NB4 (cell line): Measurements from ENCODE around the gene COL4A1.

ENCODE experiments used
- CTCF ChIP-seq: IDR thresholded peaks from one replicate; pipeline ENCODE4 v1.5.1; 2012; ENCODE audit warnings: low read depth, low read length
- POLR2A ChIP-seq: IDR thresholded peaks from 2 replicates; pipeline ENCODE4 v1.6.1; 2011; ENCODE audit warnings: mild to moderate bottlenecking; ENCODE audit not compliant: insufficient read length; ENCODE audit errors: extremely low read depth

DNA sequence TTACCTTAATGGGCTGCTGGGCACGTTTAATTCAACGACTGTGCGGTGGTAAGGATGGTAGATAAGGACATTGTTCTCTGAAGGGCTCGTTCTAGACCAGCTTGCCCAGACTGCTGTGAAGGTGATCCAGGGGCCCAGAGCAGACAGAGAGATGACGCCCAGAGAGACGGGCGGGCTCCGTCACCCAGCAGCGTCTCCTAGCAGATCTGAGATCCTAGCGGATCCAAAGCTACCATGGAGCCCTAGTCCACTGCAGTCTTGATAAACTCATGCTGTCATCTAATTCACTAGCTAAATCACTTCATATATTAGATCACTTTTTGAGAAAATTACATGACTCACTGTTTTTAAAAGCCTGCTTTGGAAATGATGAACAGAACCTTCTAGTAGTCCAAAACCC is 21.6 kb upstream of the COL4A1 start:
- TF ChIP-seq CTCF (no peak), POLR2A (no peak)
